ENCODE measurements around the gene PRICKLE4.

Gene PRICKLE4

DNA sequence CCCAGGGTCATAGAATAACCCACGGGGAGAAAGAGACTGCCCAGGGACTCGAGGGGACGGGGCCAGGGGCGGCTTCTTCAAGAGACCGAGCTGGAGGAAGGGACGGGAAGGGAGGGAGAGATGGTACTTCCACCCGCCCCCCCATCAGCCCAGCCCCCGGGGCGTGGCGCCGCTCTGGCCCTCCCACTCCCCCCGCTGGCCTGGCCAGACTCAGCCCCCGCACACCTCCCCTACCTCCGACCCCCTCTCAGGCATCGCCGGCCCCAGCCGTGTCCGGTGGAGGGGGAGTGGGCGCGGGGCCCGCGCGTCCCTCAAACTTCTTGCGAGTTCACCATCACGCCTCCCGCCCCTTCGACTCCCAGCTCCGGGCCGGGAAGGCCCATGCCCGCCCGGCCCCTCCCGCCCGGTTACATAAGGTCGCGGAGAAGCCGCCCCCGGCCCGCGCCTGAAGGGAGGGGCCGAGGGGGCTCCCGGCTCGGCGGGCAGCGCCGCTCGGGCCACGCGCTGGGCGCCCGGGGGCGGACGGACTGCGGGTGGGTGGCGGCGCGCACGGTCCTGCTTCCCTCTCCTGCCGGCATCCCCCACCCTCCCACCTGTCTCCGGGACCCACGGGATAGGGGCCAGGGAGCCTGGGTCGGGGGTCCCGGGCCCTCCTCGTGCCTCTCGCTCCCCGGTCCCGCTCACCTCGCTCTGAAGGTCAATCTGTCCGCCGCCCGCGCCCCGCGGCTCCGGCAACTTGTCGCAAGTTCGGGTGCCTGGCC lies 45.7 kb upstream of the PRICKLE4 start (continued):
- TF ChIP-seq, protein P1, sequence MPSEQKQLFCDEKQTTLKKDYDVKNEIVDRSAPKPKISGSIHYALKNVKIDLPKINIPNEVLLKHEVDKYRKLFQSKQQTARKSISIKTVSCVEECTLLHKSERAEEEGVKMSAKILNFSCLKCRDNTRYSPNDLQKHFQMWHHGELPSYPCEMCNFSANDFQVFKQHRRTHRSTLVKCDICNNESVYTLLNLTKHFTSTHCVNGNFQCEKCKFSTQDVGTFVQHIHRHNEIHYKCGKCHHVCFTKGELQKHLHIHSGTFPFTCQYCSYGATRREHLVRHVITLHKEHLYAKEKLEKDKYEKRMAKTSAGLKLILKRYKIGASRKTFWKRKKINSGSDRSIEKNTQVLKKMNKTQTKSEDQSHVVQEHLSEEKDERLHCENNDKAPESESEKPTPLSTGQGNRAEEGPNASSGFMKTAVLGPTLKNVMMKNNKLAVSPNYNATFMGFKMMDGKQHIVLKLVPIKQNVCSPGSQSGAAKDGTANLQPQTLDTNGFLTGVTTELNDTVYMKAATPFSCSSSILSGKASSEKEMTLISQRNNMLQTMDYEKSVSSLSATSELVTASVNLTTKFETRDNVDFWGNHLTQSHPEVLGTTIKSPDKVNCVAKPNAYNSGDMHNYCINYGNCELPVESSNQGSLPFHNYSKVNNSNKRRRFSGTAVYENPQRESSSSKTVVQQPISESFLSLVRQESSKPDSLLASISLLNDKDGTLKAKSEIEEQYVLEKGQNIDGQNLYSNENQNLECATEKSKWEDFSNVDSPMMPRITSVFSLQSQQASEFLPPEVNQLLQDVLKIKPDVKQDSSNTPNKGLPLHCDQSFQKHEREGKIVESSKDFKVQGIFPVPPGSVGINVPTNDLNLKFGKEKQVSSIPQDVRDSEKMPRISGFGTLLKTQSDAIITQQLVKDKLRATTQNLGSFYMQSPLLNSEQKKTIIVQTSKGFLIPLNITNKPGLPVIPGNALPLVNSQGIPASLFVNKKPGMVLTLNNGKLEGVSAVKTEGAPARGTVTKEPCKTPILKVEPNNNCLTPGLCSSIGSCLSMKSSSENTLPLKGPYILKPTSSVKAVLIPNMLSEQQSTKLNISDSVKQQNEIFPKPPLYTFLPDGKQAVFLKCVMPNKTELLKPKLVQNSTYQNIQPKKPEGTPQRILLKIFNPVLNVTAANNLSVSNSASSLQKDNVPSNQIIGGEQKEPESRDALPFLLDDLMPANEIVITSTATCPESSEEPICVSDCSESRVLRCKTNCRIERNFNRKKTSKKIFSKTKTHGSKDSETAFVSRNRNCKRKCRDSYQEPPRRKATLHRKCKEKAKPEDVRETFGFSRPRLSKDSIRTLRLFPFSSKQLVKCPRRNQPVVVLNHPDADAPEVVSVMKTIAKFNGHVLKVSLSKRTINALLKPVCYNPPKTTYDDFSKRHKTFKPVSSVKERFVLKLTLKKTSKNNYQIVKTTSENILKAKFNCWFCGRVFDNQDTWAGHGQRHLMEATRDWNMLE (tag by site-specific recombination; conservative IDR thresholded peaks at IDR 0.05; ENCODE audit: low read depth) = no peak
- TF ChIP-seq, protein P2, sequence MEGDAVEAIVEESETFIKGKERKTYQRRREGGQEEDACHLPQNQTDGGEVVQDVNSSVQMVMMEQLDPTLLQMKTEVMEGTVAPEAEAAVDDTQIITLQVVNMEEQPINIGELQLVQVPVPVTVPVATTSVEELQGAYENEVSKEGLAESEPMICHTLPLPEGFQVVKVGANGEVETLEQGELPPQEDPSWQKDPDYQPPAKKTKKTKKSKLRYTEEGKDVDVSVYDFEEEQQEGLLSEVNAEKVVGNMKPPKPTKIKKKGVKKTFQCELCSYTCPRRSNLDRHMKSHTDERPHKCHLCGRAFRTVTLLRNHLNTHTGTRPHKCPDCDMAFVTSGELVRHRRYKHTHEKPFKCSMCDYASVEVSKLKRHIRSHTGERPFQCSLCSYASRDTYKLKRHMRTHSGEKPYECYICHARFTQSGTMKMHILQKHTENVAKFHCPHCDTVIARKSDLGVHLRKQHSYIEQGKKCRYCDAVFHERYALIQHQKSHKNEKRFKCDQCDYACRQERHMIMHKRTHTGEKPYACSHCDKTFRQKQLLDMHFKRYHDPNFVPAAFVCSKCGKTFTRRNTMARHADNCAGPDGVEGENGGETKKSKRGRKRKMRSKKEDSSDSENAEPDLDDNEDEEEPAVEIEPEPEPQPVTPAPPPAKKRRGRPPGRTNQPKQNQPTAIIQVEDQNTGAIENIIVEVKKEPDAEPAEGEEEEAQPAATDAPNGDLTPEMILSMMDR (tag by site-specific recombination; IDR thresholded peaks at IDR 0.05) = no peak
- TF ChIP-seq GLIS2 (tag by site-specific recombination; IDR thresholded peaks at IDR 0.05) (peak; percentile 93), KLF16 (tag by site-specific recombination; IDR thresholded peaks at IDR 0.05) (peak; percentile 33; the same call in 1 of the 2 replicates), KLF8 (tag by site-specific recombination; IDR thresholded peaks at IDR 0.05) (peak; percentile 43; the same call in 1 of the 2 replicates), TCF7L2 (IDR thresholded peaks at IDR 0.05; ENCODE audit: borderline replicate concordance, low read depth, low read length) (no peak), ZNF175 (tag by site-specific recombination; IDR thresholded peaks at IDR 0.05) (no peak), ZSCAN23 (tag by site-specific recombination; IDR thresholded peaks at IDR 0.05) (0 out of 2 replicates have a peak, but pooled peaks have one; percentile 21), ZIC2 (tag by site-specific recombination; IDR thresholded peaks at IDR 0.05) (peak; percentile 29; the same call in 1 of the 2 replicates), KLF10 (tag by site-specific recombination; IDR thresholded peaks at IDR 0.05) (0 out of 2 replicates have a peak, but pooled peaks have one; percentile 5), ZBTB1 (tag by site-specific recombination; IDR thresholded peaks at IDR 0.05) (no peak), ZBTB20 (tag by site-specific recombination; IDR thresholded peaks at IDR 0.05) (peak; percentile 51; the same call in 1 of the 2 replicates), KLF9 (tag by site-specific recombination; IDR thresholded peaks at IDR 0.05; ENCODE audit: low read depth) (peak; percentile 84), ZNF114 (tag by site-specific recombination; IDR thresholded peaks at IDR 0.05) (no peak), ZNF660 (tag by site-specific recombination; IDR thresholded peaks at IDR 0.05) (no peak), KLF1 (tag by site-specific recombination; IDR thresholded peaks at IDR 0.05) (peak; percentile 55), BCL11B (tag by site-specific recombination; IDR thresholded peaks at IDR 0.05; ENCODE audit: low read depth) (0 out of 2 replicates have a peak, but pooled peaks have one; percentile 33), ZSCAN16 (tag by site-specific recombination; IDR thresholded peaks at IDR 0.05) (no peak), ZNF837 (tag by site-specific recombination; IDR thresholded peaks at IDR 0.05) (no peak)
- TF ChIP-seq, protein P3, sequence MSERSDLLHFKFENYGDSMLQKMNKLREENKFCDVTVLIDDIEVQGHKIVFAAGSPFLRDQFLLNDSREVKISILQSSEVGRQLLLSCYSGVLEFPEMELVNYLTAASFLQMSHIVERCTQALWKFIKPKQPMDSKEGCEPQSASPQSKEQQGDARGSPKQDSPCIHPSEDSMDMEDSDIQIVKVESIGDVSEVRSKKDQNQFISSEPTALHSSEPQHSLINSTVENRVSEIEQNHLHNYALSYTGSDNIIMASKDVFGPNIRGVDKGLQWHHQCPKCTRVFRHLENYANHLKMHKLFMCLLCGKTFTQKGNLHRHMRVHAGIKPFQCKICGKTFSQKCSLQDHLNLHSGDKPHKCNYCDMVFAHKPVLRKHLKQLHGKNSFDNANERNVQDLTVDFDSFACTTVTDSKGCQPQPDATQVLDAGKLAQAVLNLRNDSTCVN (tag by site-specific recombination; optimal IDR thresholded peaks at IDR 0.05) = peak; percentile 91
- TF ChIP-seq, protein P4, sequence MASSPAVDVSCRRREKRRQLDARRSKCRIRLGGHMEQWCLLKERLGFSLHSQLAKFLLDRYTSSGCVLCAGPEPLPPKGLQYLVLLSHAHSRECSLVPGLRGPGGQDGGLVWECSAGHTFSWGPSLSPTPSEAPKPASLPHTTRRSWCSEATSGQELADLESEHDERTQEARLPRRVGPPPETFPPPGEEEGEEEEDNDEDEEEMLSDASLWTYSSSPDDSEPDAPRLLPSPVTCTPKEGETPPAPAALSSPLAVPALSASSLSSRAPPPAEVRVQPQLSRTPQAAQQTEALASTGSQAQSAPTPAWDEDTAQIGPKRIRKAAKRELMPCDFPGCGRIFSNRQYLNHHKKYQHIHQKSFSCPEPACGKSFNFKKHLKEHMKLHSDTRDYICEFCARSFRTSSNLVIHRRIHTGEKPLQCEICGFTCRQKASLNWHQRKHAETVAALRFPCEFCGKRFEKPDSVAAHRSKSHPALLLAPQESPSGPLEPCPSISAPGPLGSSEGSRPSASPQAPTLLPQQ (tag by site-specific recombination; IDR thresholded peaks at IDR 0.05) = no peak
- TF ChIP-seq, protein P5, sequence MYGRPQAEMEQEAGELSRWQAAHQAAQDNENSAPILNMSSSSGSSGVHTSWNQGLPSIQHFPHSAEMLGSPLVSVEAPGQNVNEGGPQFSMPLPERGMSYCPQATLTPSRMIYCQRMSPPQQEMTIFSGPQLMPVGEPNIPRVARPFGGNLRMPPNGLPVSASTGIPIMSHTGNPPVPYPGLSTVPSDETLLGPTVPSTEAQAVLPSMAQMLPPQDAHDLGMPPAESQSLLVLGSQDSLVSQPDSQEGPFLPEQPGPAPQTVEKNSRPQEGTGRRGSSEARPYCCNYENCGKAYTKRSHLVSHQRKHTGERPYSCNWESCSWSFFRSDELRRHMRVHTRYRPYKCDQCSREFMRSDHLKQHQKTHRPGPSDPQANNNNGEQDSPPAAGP (tag by site-specific recombination; IDR thresholded peaks at IDR 0.05) = peak; percentile 11; the same call in 1 of the 2 replicates
